CD4-positive, CD25-positive, alpha-beta regulatory T cell (primary cell): ENCODE data around the gene CD1B. TPM values are rescaled to one million over a fixed set of nuclear protein-coding genes. Genes with fewer than 3 reads are reported as not detected.
"Not testable (repeated sequence)": the region's sequence is repeated elsewhere in the genome, so short reads cannot be mapped to it uniquely, and the experiment has no call there.

Experiments used
- ATAC-seq, 2 donors: fragments of 150-1000 bp; cut with Tn5 transposase; one replicate each; pipeline ENCODE4 v1.10.0; 2021; ENCODE audit warnings: low read depth in 2 of 2, moderate number of reproducible peaks in 2 of 2, moderate library complexity in 1 of 2
- DNase-seq, 3 donors: peaks; one replicate each; pipeline versions ENCODE4 v3.0.0 to v3.0.0-alpha.2; 2012 to 2022; ENCODE audit warnings: mixed read lengths in 1 of 3
- H3K27ac ChIP-seq: one replicate; pipeline ENCODE4 v1.7.0; 2013; ENCODE audit warnings: mild to moderate bottlenecking, low read length; ENCODE audit not compliant: insufficient read depth, poor library complexity, severe bottlenecking
- H3K27me3 ChIP-seq: one replicate; pipeline ENCODE4 v1.7.0; 2013; ENCODE audit warnings: low read length; ENCODE audit not compliant: control insufficient read depth, insufficient read depth
- H3K36me3 ChIP-seq: one replicate; pipeline ENCODE4 v1.7.0; 2013; ENCODE audit warnings: mild to moderate bottlenecking, low read length, moderate library complexity; ENCODE audit not compliant: control insufficient read depth, insufficient read depth
- H3K4me1 ChIP-seq: 2 replicates; pipeline ENCODE4 v1.7.0; 2013; ENCODE audit warnings: mild to moderate bottlenecking, low read length; ENCODE audit not compliant: insufficient read depth, control insufficient read depth, poor library complexity, severe bottlenecking
- H3K4me3 ChIP-seq: one replicate; pipeline ENCODE4 v1.7.0; 2013; ENCODE audit warnings: low read depth, mild to moderate bottlenecking, low read length, moderate library complexity
- H3K9me3 ChIP-seq, 2 experiments: 1 replicate in 1 of 2; 2 replicates in 1 of 2; pipeline ENCODE4 v1.7.0; 2013; ENCODE audit warnings: low read length in 2 of 2, mild to moderate bottlenecking in 1 of 2, moderate library complexity in 1 of 2; ENCODE audit not compliant: control insufficient read depth in 2 of 2
- H3K27ac Mint-ChIP-seq, 3 donors: one replicate each; pipeline ENCODE4 v1.8.0; 2020 to 2022; ENCODE audit warnings: mild to moderate bottlenecking in 3 of 3, mixed read lengths in 3 of 3, moderate library complexity in 2 of 3
- H3K27me3 Mint-ChIP-seq: one replicate; pipeline ENCODE4 v1.8.0; 2022; ENCODE audit warnings: mild to moderate bottlenecking, mixed read lengths
- H3K36me3 Mint-ChIP-seq: one replicate; pipeline ENCODE4 v1.8.0; 2020; ENCODE audit warnings: mixed read lengths
- H3K4me1 Mint-ChIP-seq, 4 donors: one replicate each; pipeline ENCODE4 v1.8.0; 2020 to 2022; ENCODE audit warnings: mixed read lengths in 4 of 4, mild to moderate bottlenecking in 1 of 4
- H3K4me3 Mint-ChIP-seq, 4 donors: one replicate each; pipeline ENCODE4 v1.8.0; 2020 to 2022; ENCODE audit warnings: mild to moderate bottlenecking in 4 of 4, mixed read lengths in 4 of 4, moderate library complexity in 3 of 4
- H3K9me3 Mint-ChIP-seq, 7 donors: one replicate each; pipeline ENCODE4 v1.8.0; 2020 to 2022; ENCODE audit warnings: mixed read lengths in 7 of 7, mild to moderate bottlenecking in 3 of 7, moderate library complexity in 2 of 7
- polyA plus RNA-seq, 4 donors: library from polyadenylated mRNA; unstranded; fragments of 300-500 nt; fragmentation: Illumina TruSeq; gene quantifications; one replicate each; pipeline ENCODE4 v1.2.3, GENCODE V29; 2021
- total RNA-seq: library from RNA; stranded (reverse); gene quantifications from one replicate; pipeline ENCODE4 v1.2.3, GENCODE V29; 2022

Gene CD1B
- total and polyA plus RNA-seq, 5 donors from 2014 or later = not detected

DNA sequence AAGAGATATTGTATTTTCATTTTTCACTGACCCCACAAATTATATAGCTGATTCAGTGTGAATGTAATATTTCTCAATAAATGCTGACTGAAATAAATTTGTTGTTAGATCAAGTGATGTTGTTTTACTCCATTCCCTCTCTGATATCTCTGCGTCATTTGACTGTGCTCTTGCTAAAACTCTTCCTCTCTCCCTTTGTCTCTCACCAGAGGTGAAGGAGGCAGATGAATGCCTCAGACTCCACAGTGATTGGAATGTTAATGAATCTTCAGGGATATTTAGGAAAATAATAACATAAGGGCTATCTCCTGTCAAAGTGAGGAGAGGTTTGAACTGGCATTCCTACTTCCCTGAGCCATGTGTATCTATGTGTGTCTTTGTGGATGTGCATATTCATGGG lies 26.1 kb upstream of the CD1B start:
- no peaks in the 10 kb centered on the region for H3K36me3 ChIP-seq
- H3K36me3 Mint-ChIP-seq = no peaks in the 10 kb centered on the region
- H3K27me3 ChIP-seq = peaks cover 2% of the 10 kb centered on the region

DNA sequence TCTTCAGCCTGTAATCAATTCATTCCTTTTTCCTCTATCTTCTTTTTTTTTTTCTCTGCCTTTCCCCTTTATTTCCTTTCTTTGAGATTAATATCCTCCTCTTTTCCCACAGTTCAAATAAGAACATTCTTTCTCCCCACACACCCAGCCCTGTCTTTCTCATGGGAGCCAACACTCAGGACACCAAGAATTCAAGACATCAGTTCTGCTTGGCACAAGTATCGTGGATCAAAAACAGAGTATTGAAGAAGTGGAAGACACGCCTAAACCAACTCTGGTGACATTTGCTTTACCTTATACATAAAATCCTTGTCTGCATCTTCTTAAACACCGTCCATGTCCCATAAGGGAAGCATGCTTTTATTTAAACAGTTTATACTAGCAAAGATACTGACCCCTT lies 25.3 kb upstream of the CD1B start:
- Mint-ChIP-seq H3K4me1 (no peaks in the 10 kb centered on the region), H3K9me3 (peaks cover 0 to 1% (median 0%) of the 10 kb centered on the region in 7 donors), H3K27me3 (peaks cover 7% of the 10 kb centered on the region), H3K36me3 (no peaks in the 10 kb centered on the region), H3K4me3 (no peak overlapping the region), H3K27ac (no peak overlapping the region)
- Histone ChIP-seq H3K27me3 (peaks cover 2% of the 10 kb centered on the region), H3K4me3 (no peak overlapping the region), H3K4me1 (no peaks in the 10 kb centered on the region), H3K9me3 (no peaks in the 10 kb centered on the region), H3K27ac (no peak overlapping the region), H3K36me3 (no peaks in the 10 kb centered on the region)
- DNase-seq (no peak), ATAC-seq (no peak)

More for the DNA sequence above, 26.1 kb upstream of the CD1B start:
- Mint-ChIP-seq H3K4me3 (no peak overlapping the region), H3K27me3 (peaks cover 7% of the 10 kb centered on the region), H3K27ac (no peak overlapping the region), H3K9me3 (peaks cover 0 to 1% (median 0%) of the 10 kb centered on the region in 7 donors), H3K4me1 (no peaks in the 10 kb centered on the region)
- Histone ChIP-seq H3K4me1 (no peaks in the 10 kb centered on the region), H3K27ac (no peak overlapping the region), H3K9me3 (no peaks in the 10 kb centered on the region), H3K4me3 (no peak overlapping the region)
- no peak for ATAC-seq
- no peak for DNase-seq

DNA sequence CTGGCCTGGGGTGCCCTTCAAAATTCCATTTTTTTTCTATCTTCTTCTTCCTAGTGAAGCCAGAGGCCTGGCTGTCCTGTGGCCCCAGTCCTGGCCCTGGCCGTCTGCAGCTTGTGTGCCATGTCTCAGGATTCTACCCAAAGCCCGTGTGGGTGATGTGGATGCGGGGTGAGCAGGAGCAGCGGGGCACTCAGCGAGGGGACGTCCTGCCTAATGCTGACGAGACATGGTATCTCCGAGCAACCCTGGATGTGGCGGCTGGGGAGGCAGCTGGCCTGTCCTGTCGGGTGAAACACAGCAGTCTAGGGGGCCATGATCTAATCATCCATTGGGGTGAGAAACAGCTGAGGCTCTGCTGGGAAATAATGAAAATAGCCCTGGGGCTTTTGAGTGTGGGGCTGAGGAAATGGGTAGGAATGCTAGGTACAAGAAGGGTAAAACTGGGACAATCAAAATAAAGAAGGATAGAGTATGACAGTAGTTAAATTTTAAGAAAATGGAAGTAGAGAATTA lies 24.5 kb upstream of the CD1B start:
- Histone ChIP-seq H3K27ac (no peak overlapping the region), H3K9me3 (no peaks in the 10 kb centered on the region), H3K4me3 (no peak overlapping the region), H3K27me3 (peaks cover 2% of the 10 kb centered on the region), H3K4me1 (no peaks in the 10 kb centered on the region), H3K36me3 (no peaks in the 10 kb centered on the region)
- Mint-ChIP-seq H3K27ac (no peak overlapping the region), H3K4me3 (no peak overlapping the region), H3K27me3 (peaks cover 7% of the 10 kb centered on the region), H3K36me3 (no peaks in the 10 kb centered on the region), H3K4me1 (no peaks in the 10 kb centered on the region), H3K9me3 (peaks cover 0 to 1% (median 0%) of the 10 kb centered on the region in 7 donors)
- ATAC-seq (no peak), DNase-seq (no peak)

DNA sequence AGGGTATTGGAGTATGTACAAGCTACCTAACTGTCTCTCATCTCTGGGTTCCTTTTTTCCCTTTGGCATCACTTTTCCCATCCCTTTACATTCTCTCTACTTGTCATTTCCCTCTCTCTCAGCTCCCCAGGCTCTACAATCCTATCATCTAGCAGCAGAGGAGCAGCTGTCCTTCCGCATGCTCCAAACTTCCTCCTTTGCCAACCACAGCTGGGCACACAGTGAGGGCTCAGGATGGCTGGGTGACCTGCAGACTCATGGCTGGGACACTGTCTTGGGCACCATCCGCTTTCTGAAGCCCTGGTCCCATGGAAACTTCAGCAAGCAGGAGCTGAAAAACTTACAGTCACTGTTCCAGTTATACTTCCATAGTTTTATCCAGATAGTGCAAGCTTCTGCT lies 22.9 kb upstream of the CD1B start:
- no peak for DNase-seq
- Histone ChIP-seq H3K4me1 (no peaks in the 10 kb centered on the region), H3K27me3 (peaks cover 2% of the 10 kb centered on the region), H3K9me3 (no peaks in the 10 kb centered on the region), H3K27ac (no peak overlapping the region), H3K4me3 (no peak overlapping the region), H3K36me3 (no peaks in the 10 kb centered on the region)
- ATAC-seq = no peak
- H3K4me1 Mint-ChIP-seq = no peaks in the 10 kb centered on the region
- no peaks in the 10 kb centered on the region for H3K9me3 Mint-ChIP-seq
- H3K4me3 Mint-ChIP-seq = no peak overlapping the region
- H3K27me3 Mint-ChIP-seq = peaks cover 7% of the 10 kb centered on the region
- no peaks in the 10 kb centered on the region for H3K36me3 Mint-ChIP-seq
- H3K27ac Mint-ChIP-seq = no peak overlapping the region

DNA sequence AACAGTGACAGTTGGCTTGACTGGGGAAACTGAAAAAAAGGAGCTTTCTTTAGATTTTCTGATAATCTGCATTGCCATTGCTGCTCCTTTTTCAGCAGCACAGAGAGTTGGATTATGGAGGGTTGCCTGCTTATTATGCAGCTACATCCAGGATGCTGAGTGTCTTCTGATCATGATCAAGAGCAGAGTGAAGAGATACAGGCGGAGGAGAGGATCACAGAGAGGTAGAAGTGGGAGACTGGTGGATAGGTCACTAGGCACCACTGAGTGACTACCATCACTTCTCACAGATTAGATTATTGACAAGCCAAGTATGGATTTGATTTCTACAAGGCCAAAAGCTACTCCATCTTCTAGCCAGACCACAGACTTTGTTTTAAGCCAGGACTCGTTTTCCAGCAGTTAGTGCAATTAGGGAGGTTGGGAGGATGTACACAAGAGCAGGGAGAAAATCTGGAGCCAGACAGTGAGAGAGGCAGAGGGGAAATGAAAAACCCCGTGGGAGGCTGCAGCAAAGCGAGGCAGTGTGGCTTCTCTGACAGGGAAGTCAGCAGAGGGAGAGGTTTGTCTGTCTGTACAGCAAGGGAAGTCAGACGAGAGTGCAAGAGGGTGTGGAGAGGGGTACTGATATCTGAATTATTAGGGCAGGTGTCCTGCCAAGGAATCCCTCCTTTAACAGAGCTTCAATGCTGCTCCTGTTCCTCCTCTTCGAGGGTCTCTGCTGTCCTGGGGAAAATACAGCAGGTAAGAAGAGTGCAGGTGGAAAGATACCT lies 22.2 kb upstream of the CD1B start, which contains the start of gene CD1E:
Gene CD1E (plus strand): TSS at position 592 of the 773 bp plus-strand sequence. CDS start 95 bp downstream, at position 687.
- Mint-ChIP-seq H3K4me1 (no peaks in the 10 kb centered on the region), H3K27ac (peak within 1 kb of the TSS in 1 of 3 donors; percentile 33), H3K9me3 (no peaks in the 10 kb centered on the region), H3K27me3 (peaks cover 7% of the 10 kb centered on the region), H3K36me3 (no peaks in the 10 kb centered on the region), H3K4me3 (no peak within 1 kb of the TSS)
- Histone ChIP-seq H3K36me3 (no peaks in the 10 kb centered on the region), H3K4me3 (no peak within 1 kb of the TSS), H3K27ac (no peak within 1 kb of the TSS), H3K9me3 (no peaks in the 10 kb centered on the region), H3K4me1 (no peaks in the 10 kb centered on the region), H3K27me3 (peaks cover 2% of the 10 kb centered on the region)
- ATAC-seq (no peak), DNase-seq (no peak)

DNA sequence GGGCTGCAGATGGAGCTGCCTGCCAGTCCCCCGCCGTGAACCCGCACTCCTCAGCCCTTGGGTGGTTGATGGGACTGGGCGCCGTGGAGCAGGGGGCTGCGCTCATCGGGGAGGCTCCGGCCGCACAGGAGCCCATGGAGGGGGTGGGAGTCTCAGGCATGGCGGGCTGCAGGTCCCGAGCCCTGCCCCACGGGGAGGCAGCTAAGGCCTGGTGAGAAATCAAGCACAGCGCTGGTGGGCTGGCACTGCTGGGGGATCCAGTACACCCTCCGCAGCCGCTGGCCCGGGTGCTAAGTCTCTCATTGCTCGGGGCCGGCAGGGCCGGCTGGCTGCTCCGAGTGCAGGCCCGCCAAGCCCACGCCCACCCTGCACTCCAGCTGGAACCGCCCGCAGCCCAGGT lies 17.6 kb upstream of the CD1B start:
- H3K36me3 ChIP-seq, H3K27me3 ChIP-seq, H3K4me3 ChIP-seq, H3K36me3 Mint-ChIP-seq, ATAC-seq, H3K4me3 Mint-ChIP-seq, H3K9me3 ChIP-seq, H3K27ac Mint-ChIP-seq, DNase-seq, H3K4me1 Mint-ChIP-seq, H3K27me3 Mint-ChIP-seq, H3K27ac ChIP-seq, H3K4me1 ChIP-seq: not testable (repeated sequence)
- peaks cover 0 to 10% (median 4%) of the 10 kb centered on the region in 7 donors for H3K9me3 Mint-ChIP-seq

DNA sequence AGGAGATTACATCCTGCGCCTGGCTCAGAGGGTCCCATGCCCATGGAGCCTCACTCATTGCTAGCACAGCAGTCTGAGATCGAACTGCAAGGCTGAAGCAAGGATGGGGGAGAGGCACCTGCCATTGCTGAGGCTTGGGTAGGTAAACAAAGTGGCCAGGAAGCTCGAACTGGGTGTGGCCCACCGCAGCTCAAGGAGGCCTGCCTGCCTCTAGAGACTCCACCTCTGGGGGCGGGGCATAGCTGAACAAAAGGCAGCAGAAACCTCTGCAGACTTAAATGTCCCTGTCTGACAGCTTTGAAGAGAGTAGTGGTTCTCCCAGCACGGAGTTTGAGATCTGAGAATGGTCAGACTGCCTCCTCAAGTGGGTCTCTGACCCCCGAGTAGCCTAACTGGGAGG lies 5.1 kb upstream of the CD1B start:
- peak in 1 of 3 donors; percentile 71 for DNase-seq
- not testable (repeated sequence) for H3K9me3 ChIP-seq, H3K27ac Mint-ChIP-seq, H3K4me1 ChIP-seq, H3K27ac ChIP-seq, H3K36me3 Mint-ChIP-seq, H3K4me3 Mint-ChIP-seq, H3K4me3 ChIP-seq, H3K27me3 ChIP-seq, ATAC-seq, H3K9me3 Mint-ChIP-seq, H3K36me3 ChIP-seq
- Mint-ChIP-seq H3K4me1 (peaks cover 0 to 19% (median 1%) of the 10 kb centered on the region in 4 donors), H3K27me3 (peaks cover 15% of the 10 kb centered on the region)

DNA sequence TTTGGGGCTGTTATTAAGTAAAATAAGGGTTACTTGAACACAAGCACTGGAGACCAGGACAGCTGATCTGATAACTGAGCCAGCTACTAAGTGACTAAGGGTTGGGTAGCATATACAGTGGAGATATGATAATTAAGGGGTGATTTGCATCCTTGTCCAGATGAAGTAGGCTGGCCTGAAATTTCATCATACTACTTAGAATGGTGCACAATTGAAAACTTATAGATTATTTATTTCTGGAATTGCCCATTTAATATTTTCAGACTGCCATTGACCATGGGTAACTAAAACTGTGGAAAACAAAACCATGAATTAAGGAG lies 3.8 kb upstream of the CD1B start:
- H3K27ac ChIP-seq = no peak overlapping the region
- no peaks in the 10 kb centered on the region for H3K4me1 ChIP-seq
- Mint-ChIP-seq H3K9me3 (peaks cover 0 to 4% (median under 1%) of the 10 kb centered on the region in 7 donors), H3K36me3 (no peaks in the 10 kb centered on the region), H3K27ac (no peak overlapping the region), H3K27me3 (peaks cover 15% of the 10 kb centered on the region), H3K4me1 (peaks cover 0 to 19% (median 1%) of the 10 kb centered on the region in 4 donors), H3K4me3 (no peak overlapping the region)
- ATAC-seq (no peak), DNase-seq (no peak)
- H3K4me3 ChIP-seq = no peak overlapping the region
- H3K27me3 ChIP-seq = peaks cover 2% of the 10 kb centered on the region
- no peaks in the 10 kb centered on the region for H3K9me3 ChIP-seq
- no peaks in the 10 kb centered on the region for H3K36me3 ChIP-seq
